GM12872 (cell line): Measurements from ENCODE around the gene ANTXR1.

ENCODE experiments used
- TF ChIP-seq, protein P1 (sequence below): IDR thresholded peaks from 3 replicates; pipeline ENCODE4 v1.5.1; 2011; ENCODE audit warnings: low read depth, mild to moderate bottlenecking, low read length, moderate library complexity; ENCODE audit not compliant: insufficient read depth

Gene ANTXR1

GRCh38 chr2:69017835-69018234 lies 4.9 kb downstream of the ANTXR1 start:
- TF ChIP-seq, protein P1, sequence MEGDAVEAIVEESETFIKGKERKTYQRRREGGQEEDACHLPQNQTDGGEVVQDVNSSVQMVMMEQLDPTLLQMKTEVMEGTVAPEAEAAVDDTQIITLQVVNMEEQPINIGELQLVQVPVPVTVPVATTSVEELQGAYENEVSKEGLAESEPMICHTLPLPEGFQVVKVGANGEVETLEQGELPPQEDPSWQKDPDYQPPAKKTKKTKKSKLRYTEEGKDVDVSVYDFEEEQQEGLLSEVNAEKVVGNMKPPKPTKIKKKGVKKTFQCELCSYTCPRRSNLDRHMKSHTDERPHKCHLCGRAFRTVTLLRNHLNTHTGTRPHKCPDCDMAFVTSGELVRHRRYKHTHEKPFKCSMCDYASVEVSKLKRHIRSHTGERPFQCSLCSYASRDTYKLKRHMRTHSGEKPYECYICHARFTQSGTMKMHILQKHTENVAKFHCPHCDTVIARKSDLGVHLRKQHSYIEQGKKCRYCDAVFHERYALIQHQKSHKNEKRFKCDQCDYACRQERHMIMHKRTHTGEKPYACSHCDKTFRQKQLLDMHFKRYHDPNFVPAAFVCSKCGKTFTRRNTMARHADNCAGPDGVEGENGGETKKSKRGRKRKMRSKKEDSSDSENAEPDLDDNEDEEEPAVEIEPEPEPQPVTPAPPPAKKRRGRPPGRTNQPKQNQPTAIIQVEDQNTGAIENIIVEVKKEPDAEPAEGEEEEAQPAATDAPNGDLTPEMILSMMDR: no peak

GRCh38 chr2:69018678-69019095 lies 5.7 kb downstream of the ANTXR1 start:
- TF ChIP-seq, protein P1: no peak

- TF ChIP-seq, protein P1: no peak
Measured at GRCh38 chr2:69020496-69021426, 7.8 kb downstream of the ANTXR1 start.

GRCh38 chr2:69021727-69022126 lies 8.7 kb downstream of the ANTXR1 start:
- TF ChIP-seq, protein P1: no peak

- TF ChIP-seq, protein P1: no peak
Measured at GRCh38 chr2:69022548-69022947, 9.6 kb downstream of the ANTXR1 start.

DNA sequence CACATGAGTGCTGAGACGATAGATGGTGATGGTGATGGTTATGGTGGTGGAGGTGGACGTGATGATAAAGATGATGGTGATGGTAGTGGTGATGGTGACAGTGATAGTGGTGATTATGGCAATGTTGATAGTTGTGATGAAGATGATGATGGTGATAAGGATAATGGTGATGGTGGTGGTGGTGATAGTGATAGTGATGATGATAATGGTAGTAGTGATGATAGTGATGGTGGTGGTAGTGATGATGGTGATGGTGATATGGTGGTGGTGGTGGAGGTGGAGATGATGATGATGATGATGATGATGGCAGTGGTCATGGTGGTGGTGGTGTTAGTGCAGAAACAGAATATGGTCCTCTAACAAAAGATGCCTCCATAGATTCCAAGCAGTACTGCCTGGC lies 10.3 kb downstream of the ANTXR1 start:
- TF ChIP-seq, protein P1: no peak

- TF ChIP-seq, protein P1: peak; percentile 61
Measured at GRCh38 chr2:69026026-69026425, 13.0 kb downstream of the ANTXR1 start.
